GM13977 (cell line): ENCODE measurements around the gene LTC4S.
A peak's percentile ranks its signal among the peaks of the same experiment; 100 is the strongest.

Experiments used
- DNase-seq: peaks from one replicate; pipeline ENCODE4 v3.0.0; 2012; ENCODE audit warnings: low spot score
- CTCF ChIP-seq: IDR thresholded peaks from 2 replicates; pipeline ENCODE4 v1.5.1; 2012; ENCODE audit warnings: mild to moderate bottlenecking, control low read depth; ENCODE audit not compliant: insufficient read depth; ENCODE audit errors: extremely low read depth, missing control alignments
- in situ Hi-C: fragments of 300-500 bp; cut with MboI; formaldehyde crosslinking; loops from one replicate; pipeline ENCODE4 v1.12.0; 2022; ENCODE audit warnings: low sequenced_read_pairs, low pct_unique_long_range_greater_than_20kb, mixed read lengths, inconsistent platforms; ENCODE audit not compliant: unreplicated experiment

Gene LTC4S

GRCh38 chr5:179816796-179817469 is 23.1 kb downstream of the LTC4S start:
- in situ Hi-C loops = no loop called here
- DNase-seq = peak; percentile 43
- TF ChIP-seq CTCF = peak; percentile 28

- no peak for TF ChIP-seq CTCF
- in situ Hi-C loops = no loop called here
- DNase-seq = no peak
Observed at GRCh38 chr5:179817470-179817840, 23.7 kb downstream of the LTC4S start.

- TF ChIP-seq CTCF = no peak
- in situ Hi-C loops = no loop called here
Observed at GRCh38 chr5:179817890-179818745, 24.3 kb downstream of the LTC4S start.

GRCh38 chr5:179818746-179819295 is 25.0 kb downstream of the LTC4S start:
- DNase-seq = peak; percentile 97
- no peak for TF ChIP-seq CTCF
- in situ Hi-C loops = no loop called here

More at GRCh38 chr5:179817890-179818745, 24.3 kb downstream of the LTC4S start:
- no peak for DNase-seq

- in situ Hi-C loops = no loop called here
- peak; percentile 69 for DNase-seq
- no peak for TF ChIP-seq CTCF
Observed at GRCh38 chr5:179819296-179820126, 25.7 kb downstream of the LTC4S start.

GRCh38 chr5:179820127-179820482 is 26.3 kb downstream of the LTC4S start:
- no peak for TF ChIP-seq CTCF
- in situ Hi-C loops = no loop called here
- DNase-seq = no peak
